IMR-90 (cell line): Measurements from ENCODE around the gene UPP2. TPM values are rescaled to one million over a fixed set of nuclear protein-coding genes. Genes with fewer than 3 reads are reported as not detected.

ENCODE experiments used
- ATAC-seq: fragments of 200-7000 bp; cut with Tn5 transposase; 2 replicates; pipeline ENCODE4 v1.9.1; 2020; ENCODE audit warnings: low read depth, mild to moderate bottlenecking, moderate library complexity
- BruUV-seq: library from RNA; stranded (reverse); fragments of 400-500 nt; replicated peaks from 2 replicates; lab custom pipeline; 2021; lab: Mats Ljungman, UMichigan
- CTCF ChIA-PET: fragments of 300-600 bp; formaldehyde crosslinking; extraction: SDS; loops from one replicate; lab custom pipeline; 2021; ENCODE audit warnings: antibody characterized with exemption; lab: Yijun Ruan, JAX
- POLR2A ChIA-PET: fragments of 300-600 bp; sonication (Branson Sonifier 250); formaldehyde crosslinking; loops from one replicate; lab custom pipeline; 2022; ENCODE audit warnings: antibody characterized with exemption; ENCODE audit not compliant: unreplicated experiment; lab: Charles Lee
- DNase-seq: peaks from one replicate; pipeline ENCODE4 v3.0.0; 2013
- H2AFZ ChIP-seq: replicated peaks from 2 replicates; pipeline ENCODE3; 2013; ENCODE audit warnings: low read length, mild to moderate bottlenecking; ENCODE audit not compliant: poor library complexity
- H2AK5ac ChIP-seq: 2 replicates; pipeline ENCODE4 v1.6.1; 2013; ENCODE audit warnings: low read depth, low read length, inconsistent platforms
- H2AK9ac ChIP-seq: replicated peaks from 2 replicates; pipeline ENCODE3; 2013; ENCODE audit warnings: mild to moderate bottlenecking, low read depth, low read length, moderate library complexity; ENCODE audit not compliant: poor library complexity
- H2BK120ac ChIP-seq: 2 replicates; pipeline ENCODE4 v1.6.1; 2013; ENCODE audit warnings: low read depth, low read length, inconsistent platforms
- H2BK15ac ChIP-seq: 3 replicates; pipeline ENCODE4 v1.6.1; 2013; ENCODE audit warnings: low read depth, low read length, inconsistent platforms
- H2BK20ac ChIP-seq: 2 replicates; pipeline ENCODE4 v1.6.1; 2013; ENCODE audit warnings: low read depth, mild to moderate bottlenecking, inconsistent platforms, low read length, moderate library complexity
- H2BK5ac ChIP-seq: 2 replicates; pipeline ENCODE4 v1.6.1; 2013; ENCODE audit warnings: mild to moderate bottlenecking, low read depth, low read length, inconsistent platforms; ENCODE audit not compliant: poor library complexity, severe bottlenecking
- H3K14ac ChIP-seq: replicated peaks from 2 replicates; pipeline ENCODE4 v1.6.1; 2013; ENCODE audit warnings: low read depth, low read length, inconsistent platforms
- H3K18ac ChIP-seq: 2 replicates; pipeline ENCODE4 v1.6.1; 2013; ENCODE audit warnings: low read depth, low read length, control low read depth
- H3K23ac ChIP-seq: 2 replicates; pipeline ENCODE4 v1.6.1; 2013; ENCODE audit warnings: low read depth, low read length, inconsistent platforms
- H3K27ac ChIP-seq: 2 replicates; pipeline ENCODE4 v1.5.1; 2013; ENCODE audit warnings: mild to moderate bottlenecking, control low read depth, low read length; ENCODE audit not compliant: insufficient read depth
- H3K27me3 ChIP-seq: 2 replicates; pipeline ENCODE4 v1.6.1; 2013; ENCODE audit warnings: low read length; ENCODE audit not compliant: control insufficient read depth, insufficient read depth
- H3K36me3 ChIP-seq: 2 replicates; pipeline ENCODE4 v1.6.1; 2013; ENCODE audit warnings: low read length, mixed read lengths; ENCODE audit not compliant: control insufficient read depth, insufficient read depth
- H3K4ac ChIP-seq: 2 replicates; pipeline ENCODE4 v1.6.1; 2013; ENCODE audit warnings: low read depth, low read length, inconsistent platforms
- H3K4me1 ChIP-seq: 2 replicates; pipeline ENCODE4 v1.6.1; 2013; ENCODE audit warnings: low read length, mixed read lengths; ENCODE audit not compliant: control insufficient read depth, insufficient read depth
- H3K4me2 ChIP-seq: 2 replicates; pipeline ENCODE4 v1.6.1; 2013; ENCODE audit warnings: low read depth, mild to moderate bottlenecking, control low read depth, low read length, moderate library complexity
- H3K4me3 ChIP-seq: 2 replicates; pipeline ENCODE4 v1.5.1; 2013; ENCODE audit warnings: low read depth, mild to moderate bottlenecking, control low read depth, low read length, moderate library complexity; ENCODE audit not compliant: insufficient read depth
- H3K56ac ChIP-seq: 2 replicates; pipeline ENCODE4 v1.6.1; 2013; ENCODE audit warnings: low read length, inconsistent platforms; ENCODE audit not compliant: insufficient read depth; ENCODE audit errors: extremely low read depth
- H3K79me1 ChIP-seq, 2 experiments: 2 replicates each; pipeline ENCODE4 v1.6.1; 2013; ENCODE audit warnings: low read length in 2 of 2, inconsistent platforms in 1 of 2, low read depth in 1 of 2
- H3K9ac ChIP-seq: 2 replicates; pipeline ENCODE4 v1.6.1; 2013; ENCODE audit warnings: low read depth, low read length, control low read depth
- H3K9me1 ChIP-seq: 2 replicates; pipeline ENCODE4 v1.6.1; 2013; ENCODE audit warnings: low read length, inconsistent platforms; ENCODE audit not compliant: insufficient read depth
- H3K9me3 ChIP-seq: 2 replicates; pipeline ENCODE4 v1.6.1; 2013; ENCODE audit warnings: low read length; ENCODE audit not compliant: control insufficient read depth, insufficient read depth
- H4K20me1 ChIP-seq: 2 replicates; pipeline ENCODE4 v1.6.1; 2013; ENCODE audit warnings: low read length, inconsistent platforms; ENCODE audit not compliant: insufficient read depth
- H4K5ac ChIP-seq: 2 replicates; pipeline ENCODE4 v1.6.1; 2013; ENCODE audit warnings: mild to moderate bottlenecking, low read depth, low read length, control low read depth
- H4K8ac ChIP-seq, 2 experiments: 2 replicates each; pipeline ENCODE4 v1.6.1; 2013; ENCODE audit warnings: low read depth in 2 of 2, low read length in 2 of 2, control low read depth in 1 of 2, inconsistent platforms in 1 of 2
- H4K91ac ChIP-seq: 2 replicates; pipeline ENCODE4 v1.6.1; 2013; ENCODE audit warnings: low read depth, low read length, inconsistent platforms; ENCODE audit not compliant: insufficient read depth
- BHLHE40 ChIP-seq: fragments of 150-350 bp; IDR thresholded peaks from 2 replicates; pipeline ENCODE4 v1.6.1; 2016; ENCODE audit warnings: mild to moderate bottlenecking, low read depth, low read length
- CHD1 ChIP-seq: IDR thresholded peaks from 2 replicates; pipeline ENCODE4 v1.6.1; 2012; ENCODE audit warnings: low read depth, low read length, improper control_type of control experiment
- FOS ChIP-seq: fragments of 150-350 bp; IDR thresholded peaks from 2 replicates; pipeline ENCODE4 v1.6.1; 2016; ENCODE audit warnings: low read depth, low read length
- MAFK ChIP-seq: IDR thresholded peaks from 2 replicates; pipeline ENCODE4 v1.6.1; 2012; ENCODE audit warnings: low read depth, low read length, improper control_type of control experiment
- MXI1 ChIP-seq: IDR thresholded peaks from 2 replicates; pipeline ENCODE4 v1.6.1; 2012; ENCODE audit warnings: low read depth, mild to moderate bottlenecking, low read length, moderate library complexity, borderline replicate concordance
- WGBS, 2 experiments: methylation state at CpG; one replicate each; pipeline versions ENCODE4 v1.1.5 to v1.1.7; 2013; ENCODE audit warnings: missing lambda C conversion rate in 2 of 2; ENCODE audit not compliant: insufficient read length in 1 of 2; ENCODE audit errors: extremely low coverage in 2 of 2; 5-methylcytosine and 5-hydroxymethylcytosine counted together
- dilution Hi-C: fragments of 300-500 bp; cut with HindIII; formaldehyde crosslinking; loops from one replicate; pipeline ENCODE4 v1.14.3; 2018; ENCODE audit warnings: low sequenced_read_pairs; ENCODE audit not compliant: unreplicated experiment
- in situ Hi-C: fragments of 300-500 bp; cut with MboI; formaldehyde crosslinking; loops from 3 replicates; pipeline ENCODE4 v1.14.3; 2019; ENCODE audit warnings: low sequenced_read_pairs, inconsistent platforms, mixed read lengths
- intact Hi-C: fragments of 100-400 bp; cut with micrococcal nuclease; formaldehyde crosslinking; loops from 2 replicates; pipeline ENCODE4 v1.10.0; 2022
- polyA plus RNA-seq, 3 experiments: library from polyadenylated mRNA; depleted of rRNA; stranded (reverse); fragments of >200 nt; gene quantifications; 2 replicates each; pipeline ENCODE4 v1.2.3, GENCODE V29; 2012; ENCODE audit warnings: low replicate concordance in 1 of 3
- total RNA-seq: library from RNA; depleted of rRNA; stranded (reverse); fragments of >200 nt; gene quantifications from 2 replicates; pipeline ENCODE4 v1.2.3, GENCODE V29; 2012
- TF ChIP-seq, protein P1 (sequence below): fragments of 150-350 bp; IDR thresholded peaks from 2 replicates; pipeline ENCODE4 v1.6.1; 2017; ENCODE audit warnings: mild to moderate bottlenecking, antibody characterized with exemption, low read length, low read depth
- TF ChIP-seq, protein P2 (sequence below): fragments of 150-350 bp; IDR thresholded peaks from 2 replicates; pipeline ENCODE4 v1.6.1; 2016; ENCODE audit warnings: low read depth, mild to moderate bottlenecking, low read length, moderate library complexity, borderline replicate concordance

The UPP2 gene
- total and polyA plus RNA-seq, 2 of the 4 experiments (the other 2 are of a cell fraction) = not detected

DNA sequence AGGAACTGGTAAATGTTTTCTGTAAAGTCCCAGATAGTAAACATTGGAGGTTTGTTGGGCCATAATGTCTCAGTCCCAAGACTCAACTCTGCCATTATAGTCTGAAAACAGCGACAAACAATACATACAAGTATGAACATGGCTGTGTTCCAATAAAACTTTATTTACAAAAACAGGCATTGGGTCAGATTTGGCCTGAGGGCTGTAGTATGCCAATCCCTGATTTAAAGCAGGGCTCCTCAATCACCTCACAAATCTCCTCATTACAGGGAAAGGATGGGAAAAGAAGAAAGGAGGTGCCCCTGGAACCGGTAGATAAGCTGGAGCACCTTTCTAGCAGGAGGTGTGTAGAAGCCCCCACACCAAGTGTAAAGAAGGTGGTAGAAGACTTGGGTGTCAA, 48.9 kb upstream of the UPP2 start:
- H4K8ac ChIP-seq = no peak overlapping the region
- BruUV-seq = no TSS peak
- H3K79me1 ChIP-seq = no peaks in the 10 kb centered on the region
- ATAC-seq (no peak), DNase-seq (no peak)
- no peak overlapping the region for H3K23ac ChIP-seq
- no peak overlapping the region for H3K14ac ChIP-seq
- TF ChIP-seq, protein P1, sequence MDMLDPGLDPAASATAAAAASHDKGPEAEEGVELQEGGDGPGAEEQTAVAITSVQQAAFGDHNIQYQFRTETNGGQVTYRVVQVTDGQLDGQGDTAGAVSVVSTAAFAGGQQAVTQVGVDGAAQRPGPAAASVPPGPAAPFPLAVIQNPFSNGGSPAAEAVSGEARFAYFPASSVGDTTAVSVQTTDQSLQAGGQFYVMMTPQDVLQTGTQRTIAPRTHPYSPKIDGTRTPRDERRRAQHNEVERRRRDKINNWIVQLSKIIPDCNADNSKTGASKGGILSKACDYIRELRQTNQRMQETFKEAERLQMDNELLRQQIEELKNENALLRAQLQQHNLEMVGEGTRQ = no peak
- TF ChIP-seq, protein P2, sequence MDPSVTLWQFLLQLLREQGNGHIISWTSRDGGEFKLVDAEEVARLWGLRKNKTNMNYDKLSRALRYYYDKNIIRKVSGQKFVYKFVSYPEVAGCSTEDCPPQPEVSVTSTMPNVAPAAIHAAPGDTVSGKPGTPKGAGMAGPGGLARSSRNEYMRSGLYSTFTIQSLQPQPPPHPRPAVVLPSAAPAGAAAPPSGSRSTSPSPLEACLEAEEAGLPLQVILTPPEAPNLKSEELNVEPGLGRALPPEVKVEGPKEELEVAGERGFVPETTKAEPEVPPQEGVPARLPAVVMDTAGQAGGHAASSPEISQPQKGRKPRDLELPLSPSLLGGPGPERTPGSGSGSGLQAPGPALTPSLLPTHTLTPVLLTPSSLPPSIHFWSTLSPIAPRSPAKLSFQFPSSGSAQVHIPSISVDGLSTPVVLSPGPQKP = no peak
- TF ChIP-seq FOS (no peak), BHLHE40 (no peak), CHD1 (no peak), MAFK (no peak), MXI1 (no peak)
- H2BK15ac ChIP-seq = no peak overlapping the region
- no peaks in the 10 kb centered on the region for H4K20me1 ChIP-seq
- intact Hi-C loops = no loop called here
- H3K4me3 ChIP-seq = no peak overlapping the region
- no peak overlapping the region for H2AFZ ChIP-seq
- POLR2A ChIA-PET = no interaction called here
- no peaks in the 10 kb centered on the region for H3K9me3 ChIP-seq
- no peak overlapping the region for H4K5ac ChIP-seq
- H3K36me3 ChIP-seq = no peaks in the 10 kb centered on the region
- dilution Hi-C loops = no loop called here
- H2BK5ac ChIP-seq = no peak overlapping the region
- H2AK5ac ChIP-seq = no peak overlapping the region
- H3K4me1 ChIP-seq = no peaks in the 10 kb centered on the region
- no peak overlapping the region for H2BK20ac ChIP-seq
- H4K91ac ChIP-seq = no peak overlapping the region
- no peak overlapping the region for H2AK9ac ChIP-seq
- H3K27me3 ChIP-seq = no peaks in the 10 kb centered on the region
- H2BK120ac ChIP-seq = no peak overlapping the region
- in situ Hi-C loops = no loop called here
- no peak overlapping the region for H3K18ac ChIP-seq
- no CpG with 5 or more reads among the region's 2 CpGs for WGBS, 2 experiments
- H3K27ac ChIP-seq = no peak overlapping the region
- H3K4me2 ChIP-seq = no peak overlapping the region
- CTCF ChIA-PET = no interaction called here
- no peak overlapping the region for H3K56ac ChIP-seq
- no peaks in the 10 kb centered on the region for H3K9me1 ChIP-seq
- no peak overlapping the region for H3K4ac ChIP-seq
- H3K9ac ChIP-seq = no peak overlapping the region
